ENCODE results near the gene PDZD2. TPM values are rescaled to one million over a fixed set of nuclear protein-coding genes. Genes with fewer than 3 reads are reported as not detected.

PDZD2 gene
- total and polyA plus RNA-seq, 8 donors: under 0.01 to 61.3 (median 5.8) TPM

- no peak for TF ChIP-seq POLR2AphosphoS5 (IDR thresholded peaks at IDR 0.05)
- no peak for TF ChIP-seq CTCF (IDR thresholded peaks at IDR 0.05)
- TF ChIP-seq POLR2A (IDR thresholded peaks at IDR 0.05): no peak
- TF ChIP-seq EP300 (IDR thresholded peaks at IDR 0.05): no peak
- WGBS, 5 donors: 73 to 83% (median 78%) methylated on average over 5 of the region's 5 CpGs
- Histone ChIP-seq H3K36me3 (no peaks in the 10 kb centered on the region), H3K4me1 (peaks cover 0 to 7% (median 2%) of the 10 kb centered on the region in 4 donors), H3K27me3 (no peaks in the 10 kb centered on the region), H3K9me3 (no peaks in the 10 kb centered on the region), H3K27ac (no peak overlapping the region), H3K4me3 (no peak overlapping the region)
- DNase-seq: no peak
- intact Hi-C loops (cut with DNase I; ENCODE audit: low total_unique reads): no loop called here
Observed at GRCh38 chr5:31900296-31900865, 261.4 kb downstream of the PDZD2 start.

GRCh38 chr5:31901807-31902530, 263.0 kb downstream of the PDZD2 start:
- H3K4me3 ChIP-seq: no peak overlapping the region
- no peaks in the 10 kb centered on the region for H3K27me3 ChIP-seq
- H3K36me3 ChIP-seq: no peaks in the 10 kb centered on the region
- 75 to 91% (median 78%) methylated on average over 8 of the region's 8 CpGs for WGBS, 5 donors
- H3K27ac ChIP-seq: no peak overlapping the region
- H3K9me3 ChIP-seq: no peaks in the 10 kb centered on the region
- no peak for DNase-seq
- intact Hi-C loops (cut with DNase I; ENCODE audit: low total_unique reads): no loop called here
- no peak for TF ChIP-seq CTCF (IDR thresholded peaks at IDR 0.05)
- TF ChIP-seq EP300 (IDR thresholded peaks at IDR 0.05): no peak
- no peak for TF ChIP-seq POLR2AphosphoS5 (IDR thresholded peaks at IDR 0.05)
- no peak for TF ChIP-seq POLR2A (IDR thresholded peaks at IDR 0.05)
- H3K4me1 ChIP-seq: peaks cover 0 to 8% (median 2%) of the 10 kb centered on the region in 4 donors

GRCh38 chr5:31908396-31908795, 269.5 kb downstream of the PDZD2 start:
- H3K36me3 ChIP-seq: no peaks in the 10 kb centered on the region
- no peak for TF ChIP-seq POLR2AphosphoS5 (IDR thresholded peaks at IDR 0.05)
- no peak for TF ChIP-seq CTCF (IDR thresholded peaks at IDR 0.05)
- TF ChIP-seq EP300 (IDR thresholded peaks at IDR 0.05): no peak
- no peak for TF ChIP-seq POLR2A (IDR thresholded peaks at IDR 0.05)
- no peak overlapping the region for H3K27ac ChIP-seq
- WGBS, 5 donors: 92 to 97% (median 95%) methylated on average over 14 of the region's 14 CpGs
- peaks cover 0 to 8% (median 2%) of the 10 kb centered on the region in 4 donors for H3K4me1 ChIP-seq
- no peak for DNase-seq
- no peaks in the 10 kb centered on the region for H3K27me3 ChIP-seq
- intact Hi-C loops (cut with DNase I; ENCODE audit: low total_unique reads): no loop called here
- no peaks in the 10 kb centered on the region for H3K9me3 ChIP-seq
- H3K4me3 ChIP-seq: no peak overlapping the region

GRCh38 chr5:31909073-31909472, 270.1 kb downstream of the PDZD2 start:
- WGBS, 5 donors: 82 to 88% (median 85%) methylated on average over 3 of the region's 3 CpGs
- H3K27ac ChIP-seq: no peak overlapping the region
- intact Hi-C loops (cut with DNase I; ENCODE audit: low total_unique reads): no loop called here
- no peaks in the 10 kb centered on the region for H3K9me3 ChIP-seq
- H3K36me3 ChIP-seq: no peaks in the 10 kb centered on the region
- DNase-seq: no peak
- TF ChIP-seq EP300 (IDR thresholded peaks at IDR 0.05) (no peak), POLR2A (IDR thresholded peaks at IDR 0.05) (no peak), CTCF (IDR thresholded peaks at IDR 0.05) (no peak), POLR2AphosphoS5 (IDR thresholded peaks at IDR 0.05) (no peak)
- no peaks in the 10 kb centered on the region for H3K27me3 ChIP-seq
- H3K4me1 ChIP-seq: peaks cover 0 to 8% (median 1%) of the 10 kb centered on the region in 4 donors
- no peak overlapping the region for H3K4me3 ChIP-seq

All from stomach (tissue), 9 donors.